RWPE2 (cell line): Measurements from ENCODE around the gene UBE4B.

Experiments used
- ATAC-seq: fragments of 200-7000 bp; cut with Tn5 transposase; 3 replicates; pipeline ENCODE4 v1.9.1; 2021; ENCODE audit warnings: low read depth
- DNase-seq: peaks from one replicate; pipeline ENCODE4 v3.0.0-alpha.2; 2020; ENCODE audit warnings: low spot score
- H3K27ac ChIP-seq: fragments of 450-650 bp; 2 replicates; pipeline ENCODE4 v1.5.1; 2017; ENCODE audit warnings: mild to moderate bottlenecking; ENCODE audit not compliant: poor library complexity, severe bottlenecking
- H3K27me3 ChIP-seq: fragments of 250-450 bp; sonication (Bioruptor Pico); 2 replicates; pipeline ENCODE4 v1.5.1; 2021; ENCODE audit warnings: mild to moderate bottlenecking, moderate library complexity; ENCODE audit not compliant: insufficient read depth, poor library complexity, severe bottlenecking
- H3K36me3 ChIP-seq: fragments of 250-450 bp; sonication (Bioruptor Pico); 2 replicates; pipeline ENCODE4 v1.5.1; 2020; ENCODE audit warnings: low read depth, mild to moderate bottlenecking, moderate library complexity
- H3K4me1 ChIP-seq: fragments of 250-450 bp; sonication (Bioruptor Pico); 2 replicates; pipeline ENCODE4 v1.5.1; 2021; ENCODE audit warnings: mild to moderate bottlenecking, moderate library complexity; ENCODE audit not compliant: insufficient read depth, poor library complexity, severe bottlenecking
- H3K4me3 ChIP-seq: fragments of 250-450 bp; sonication (Bioruptor Pico); 2 replicates; pipeline ENCODE4 v1.5.1; 2021; ENCODE audit warnings: mild to moderate bottlenecking, moderate library complexity; ENCODE audit not compliant: severe bottlenecking
- H3K9me3 ChIP-seq: fragments of 250-450 bp; sonication (Bioruptor Pico); 2 replicates; pipeline ENCODE4 v1.5.1; 2021; ENCODE audit warnings: mild to moderate bottlenecking, moderate library complexity; ENCODE audit not compliant: severe bottlenecking
- TF ChIP-seq, protein P1 (sequence below): fragments of 450-650 bp; IDR thresholded peaks from one replicate; pipeline ENCODE4 v1.5.1; 2017; ENCODE audit warnings: mild to moderate bottlenecking, moderate library complexity; ENCODE audit not compliant: poor library complexity, severe bottlenecking

The UBE4B gene

DNA sequence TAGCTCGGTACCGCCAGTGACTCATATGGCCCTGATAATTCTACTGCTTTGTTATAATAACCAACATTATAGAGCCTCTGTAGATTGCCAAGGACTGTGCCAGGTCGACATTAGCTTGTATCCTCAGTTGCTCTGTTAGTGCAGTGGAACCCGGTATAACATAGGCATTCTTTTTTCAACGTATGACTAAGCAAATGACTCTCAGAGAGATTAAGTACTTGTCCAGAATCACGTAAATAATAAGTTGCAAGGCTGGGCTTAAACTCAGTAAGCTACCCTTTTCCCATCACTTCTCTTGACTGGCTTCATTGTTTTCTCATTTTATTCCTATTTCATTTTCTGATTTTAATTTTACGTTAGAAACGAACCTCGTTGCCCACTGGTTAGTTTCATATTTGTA, 85.1 kb downstream of the UBE4B start:
- Histone ChIP-seq H3K36me3 (peaks cover 31% of the 10 kb centered on the region), H3K4me3 (no peak overlapping the region), H3K27me3 (no peaks in the 10 kb centered on the region), H3K27ac (no peak overlapping the region), H3K4me1 (no peaks in the 10 kb centered on the region), H3K9me3 (no peaks in the 10 kb centered on the region)
- no peak for ATAC-seq
- TF ChIP-seq, protein P1, sequence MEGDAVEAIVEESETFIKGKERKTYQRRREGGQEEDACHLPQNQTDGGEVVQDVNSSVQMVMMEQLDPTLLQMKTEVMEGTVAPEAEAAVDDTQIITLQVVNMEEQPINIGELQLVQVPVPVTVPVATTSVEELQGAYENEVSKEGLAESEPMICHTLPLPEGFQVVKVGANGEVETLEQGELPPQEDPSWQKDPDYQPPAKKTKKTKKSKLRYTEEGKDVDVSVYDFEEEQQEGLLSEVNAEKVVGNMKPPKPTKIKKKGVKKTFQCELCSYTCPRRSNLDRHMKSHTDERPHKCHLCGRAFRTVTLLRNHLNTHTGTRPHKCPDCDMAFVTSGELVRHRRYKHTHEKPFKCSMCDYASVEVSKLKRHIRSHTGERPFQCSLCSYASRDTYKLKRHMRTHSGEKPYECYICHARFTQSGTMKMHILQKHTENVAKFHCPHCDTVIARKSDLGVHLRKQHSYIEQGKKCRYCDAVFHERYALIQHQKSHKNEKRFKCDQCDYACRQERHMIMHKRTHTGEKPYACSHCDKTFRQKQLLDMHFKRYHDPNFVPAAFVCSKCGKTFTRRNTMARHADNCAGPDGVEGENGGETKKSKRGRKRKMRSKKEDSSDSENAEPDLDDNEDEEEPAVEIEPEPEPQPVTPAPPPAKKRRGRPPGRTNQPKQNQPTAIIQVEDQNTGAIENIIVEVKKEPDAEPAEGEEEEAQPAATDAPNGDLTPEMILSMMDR: no peak
- no peak for DNase-seq

- ATAC-seq: no peak
- TF ChIP-seq, protein P1: no peak
- no peaks in the 10 kb centered on the region for H3K9me3 ChIP-seq
- H3K4me1 ChIP-seq: no peaks in the 10 kb centered on the region
- no peak overlapping the region for H3K4me3 ChIP-seq
- H3K27ac ChIP-seq: no peak overlapping the region
- peaks cover 20% of the 10 kb centered on the region for H3K36me3 ChIP-seq
- no peak for DNase-seq
- no peaks in the 10 kb centered on the region for H3K27me3 ChIP-seq
Observed at GRCh38 chr1:10121688-10122087, 88.9 kb downstream of the UBE4B start.

- no peaks in the 10 kb centered on the region for H3K9me3 ChIP-seq
- H3K27ac ChIP-seq: no peak overlapping the region
- TF ChIP-seq, protein P1: no peak
- H3K4me3 ChIP-seq: no peak overlapping the region
- DNase-seq: no peak
- no peaks in the 10 kb centered on the region for H3K27me3 ChIP-seq
- no peak for ATAC-seq
- peaks cover 19% of the 10 kb centered on the region for H3K36me3 ChIP-seq
- H3K4me1 ChIP-seq: no peaks in the 10 kb centered on the region
Observed at GRCh38 chr1:10122926-10123325, 90.2 kb downstream of the UBE4B start.

DNA sequence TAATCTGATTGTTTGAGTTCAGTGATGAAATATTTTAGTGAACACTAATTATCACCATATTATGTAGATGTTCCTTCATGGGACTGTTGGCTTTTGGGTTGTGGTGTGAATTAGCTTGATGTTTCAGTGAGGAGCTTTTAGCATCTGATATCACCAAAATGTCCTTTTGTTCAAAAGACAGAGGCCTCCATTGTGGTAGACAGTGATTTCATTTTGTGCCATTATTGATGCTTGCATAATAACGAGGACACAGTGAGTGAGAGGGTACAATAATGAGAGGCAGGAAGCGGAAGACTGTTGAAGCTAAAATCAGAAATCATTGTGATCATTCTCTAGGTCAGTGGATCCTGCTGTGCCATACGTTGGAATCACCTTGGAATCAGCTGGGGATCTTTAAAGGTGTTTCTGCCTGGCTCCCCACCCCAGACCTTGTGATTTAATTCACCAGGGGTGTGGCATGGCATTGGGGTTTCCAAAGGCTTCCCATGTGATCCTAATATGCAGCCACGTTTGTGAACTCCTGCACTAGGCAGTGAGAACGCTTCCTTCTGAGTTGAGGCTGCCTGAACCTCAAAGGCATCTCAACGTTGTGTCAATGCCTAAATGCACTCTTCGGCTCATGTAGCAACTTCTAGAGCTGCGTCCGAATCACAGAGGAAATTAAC, 95.5 kb downstream of the UBE4B start:
- TF ChIP-seq, protein P1: no peak
- ATAC-seq: no peak
- Histone ChIP-seq H3K9me3 (no peaks in the 10 kb centered on the region), H3K27me3 (no peaks in the 10 kb centered on the region), H3K4me1 (no peaks in the 10 kb centered on the region), H3K27ac (no peak overlapping the region), H3K36me3 (peaks cover 30% of the 10 kb centered on the region), H3K4me3 (no peak overlapping the region)
- DNase-seq: no peak

- H3K27me3 ChIP-seq: no peaks in the 10 kb centered on the region
- H3K4me1 ChIP-seq: no peaks in the 10 kb centered on the region
- no peak for DNase-seq
- no peak for ATAC-seq
- no peaks in the 10 kb centered on the region for H3K9me3 ChIP-seq
- no peak overlapping the region for H3K27ac ChIP-seq
- no peak overlapping the region for H3K4me3 ChIP-seq
- H3K36me3 ChIP-seq: peaks cover 49% of the 10 kb centered on the region
- TF ChIP-seq, protein P1: no peak
Observed at GRCh38 chr1:10132316-10132715, 99.6 kb downstream of the UBE4B start.
